OCI-LY7 (cell line): ENCODE results near the gene DCD.
"Not testable (repeated sequence)": the region's sequence is repeated elsewhere in the genome, so short reads cannot be mapped to it uniquely, and the experiment has no call there.

Experiments
- EZH2phosphoT487 ChIP-seq: fragments of 200-600 bp; sonication (generic); IDR thresholded peaks from 2 replicates; pipeline ENCODE4 v1.6.1; 2018; ENCODE audit warnings: low read depth, borderline replicate concordance, mild to moderate bottlenecking, mixed run types, antibody characterized with exemption, low read length, moderate library complexity, mixed read lengths
- TF ChIP-seq, protein P1 (sequence below): fragments of 200-600 bp; sonication (generic); conservative IDR thresholded peaks from 2 replicates; pipeline ENCODE4 v1.5.1; 2014; ENCODE audit warnings: mild to moderate bottlenecking, antibody characterized with exemption, low read length, moderate library complexity, mixed read lengths

DNA sequence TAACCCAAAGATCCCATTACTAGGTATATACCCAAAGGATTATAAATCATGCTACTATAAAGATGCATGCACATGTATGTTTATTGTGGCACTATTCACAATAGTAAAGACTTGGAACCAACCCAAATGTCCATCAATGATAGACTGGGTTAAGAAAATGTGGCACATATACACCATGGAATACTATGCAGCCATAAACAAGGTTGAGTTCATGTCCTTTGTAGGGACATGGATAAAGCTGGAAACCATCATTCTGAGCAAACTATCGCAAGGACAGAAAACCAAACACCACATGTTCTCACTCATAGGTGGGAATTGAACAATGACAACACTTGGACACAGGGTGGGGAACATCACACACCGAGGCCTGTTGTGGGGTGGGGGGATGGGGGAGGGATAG lies 9.1 kb downstream of the DCD start:
- TF ChIP-seq, protein P1, sequence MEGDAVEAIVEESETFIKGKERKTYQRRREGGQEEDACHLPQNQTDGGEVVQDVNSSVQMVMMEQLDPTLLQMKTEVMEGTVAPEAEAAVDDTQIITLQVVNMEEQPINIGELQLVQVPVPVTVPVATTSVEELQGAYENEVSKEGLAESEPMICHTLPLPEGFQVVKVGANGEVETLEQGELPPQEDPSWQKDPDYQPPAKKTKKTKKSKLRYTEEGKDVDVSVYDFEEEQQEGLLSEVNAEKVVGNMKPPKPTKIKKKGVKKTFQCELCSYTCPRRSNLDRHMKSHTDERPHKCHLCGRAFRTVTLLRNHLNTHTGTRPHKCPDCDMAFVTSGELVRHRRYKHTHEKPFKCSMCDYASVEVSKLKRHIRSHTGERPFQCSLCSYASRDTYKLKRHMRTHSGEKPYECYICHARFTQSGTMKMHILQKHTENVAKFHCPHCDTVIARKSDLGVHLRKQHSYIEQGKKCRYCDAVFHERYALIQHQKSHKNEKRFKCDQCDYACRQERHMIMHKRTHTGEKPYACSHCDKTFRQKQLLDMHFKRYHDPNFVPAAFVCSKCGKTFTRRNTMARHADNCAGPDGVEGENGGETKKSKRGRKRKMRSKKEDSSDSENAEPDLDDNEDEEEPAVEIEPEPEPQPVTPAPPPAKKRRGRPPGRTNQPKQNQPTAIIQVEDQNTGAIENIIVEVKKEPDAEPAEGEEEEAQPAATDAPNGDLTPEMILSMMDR: not testable (repeated sequence)
- TF ChIP-seq EZH2phosphoT487: not testable (repeated sequence)
